Right ventricle myocardium superior (tissue), 1 donor: ENCODE results near the gene ITPR2. TPM values are rescaled to one million over a fixed set of nuclear protein-coding genes. Genes with fewer than 3 reads are reported as not detected.

Experiments
- ATAC-seq: fragments of 200-7000 bp; cut with Tn5 transposase; one replicate; pipeline ENCODE4 v1.9.1; 2020; ENCODE audit warnings: mild to moderate bottlenecking; ENCODE audit not compliant: poor library complexity
- DNase-seq: peaks from one replicate; pipeline ENCODE4 v3.0.0-alpha.2; 2020
- intact Hi-C: fragments of 100-400 bp; cut with DNase I; formaldehyde crosslinking; loops from one replicate; pipeline ENCODE4 v1.11.2; 2022
- total RNA-seq: library from RNA; stranded (reverse); fragmentation: NEBNext Ultra II Directional; extraction: Animal tissue kit (Norgen Biotek cat#: 25700); gene quantifications from one replicate; pipeline ENCODE4 v1.2.1, GENCODE V29; 2021
- donor health status: DM: no; HTN: yes; CAD: no; lungs with severe emphysema.

The ITPR2 gene
- total RNA-seq, 1 donor from 2014 or later = 10.0 TPM

DNA sequence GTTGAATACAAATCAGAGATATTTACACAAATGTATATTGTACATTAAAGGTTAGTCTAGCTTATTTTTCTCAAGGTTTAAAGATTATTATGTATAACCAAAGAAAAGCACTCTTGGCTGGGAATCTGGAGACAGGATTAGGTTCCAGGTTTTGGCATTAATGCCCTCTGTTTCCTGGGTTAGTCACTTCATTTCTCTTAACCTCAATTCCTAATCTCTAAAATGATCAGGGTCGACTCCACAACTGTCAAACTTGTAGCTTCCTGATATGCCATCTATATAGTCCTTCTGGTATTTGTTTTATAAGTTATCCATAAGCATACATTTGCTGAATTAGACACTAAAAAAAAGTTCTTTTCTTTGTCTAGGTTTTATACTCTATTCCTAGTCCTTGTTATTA lies 2.6 kb downstream of the ITPR2 start:
- no peak for DNase-seq
- intact Hi-C loops = no loop called here
- no peak for ATAC-seq

DNA sequence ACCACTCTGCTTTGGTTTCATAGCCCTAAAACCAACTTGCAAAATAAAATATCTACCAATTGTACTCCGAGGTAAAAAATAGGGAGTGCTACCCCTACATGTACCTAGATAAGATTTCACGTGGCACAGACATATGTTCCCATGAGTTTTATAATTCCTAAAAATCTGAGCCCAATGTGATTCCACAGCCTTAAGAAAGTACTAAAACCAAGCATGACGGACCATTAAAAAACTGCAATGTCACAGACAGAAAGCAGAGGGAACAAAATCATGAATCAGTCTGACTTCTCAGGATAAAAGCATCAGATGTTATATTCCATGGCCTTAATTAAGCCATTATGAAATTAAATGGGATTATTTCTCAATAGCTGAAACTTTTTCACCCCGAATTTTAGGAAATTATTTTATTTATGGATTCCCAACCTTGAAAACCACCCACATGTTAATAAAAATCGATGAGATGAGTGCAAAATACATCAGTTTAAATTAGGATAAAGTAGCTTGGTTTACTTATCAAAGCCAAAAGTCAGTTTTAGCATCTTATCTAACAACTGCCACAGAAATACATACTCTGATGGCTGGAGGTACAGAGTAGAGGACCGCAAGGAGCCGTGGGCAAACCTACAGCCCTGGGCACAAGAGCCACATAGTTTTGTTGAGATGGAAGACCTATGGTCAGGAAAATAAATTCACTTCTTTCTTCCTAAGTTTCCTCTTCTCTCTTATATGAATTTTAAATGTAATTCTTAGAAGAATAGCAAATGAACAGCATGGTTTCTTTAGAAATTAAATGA lies 4.5 kb downstream of the ITPR2 start:
- ATAC-seq (no peak), DNase-seq (no peak)
- intact Hi-C loops = no loop called here

DNA sequence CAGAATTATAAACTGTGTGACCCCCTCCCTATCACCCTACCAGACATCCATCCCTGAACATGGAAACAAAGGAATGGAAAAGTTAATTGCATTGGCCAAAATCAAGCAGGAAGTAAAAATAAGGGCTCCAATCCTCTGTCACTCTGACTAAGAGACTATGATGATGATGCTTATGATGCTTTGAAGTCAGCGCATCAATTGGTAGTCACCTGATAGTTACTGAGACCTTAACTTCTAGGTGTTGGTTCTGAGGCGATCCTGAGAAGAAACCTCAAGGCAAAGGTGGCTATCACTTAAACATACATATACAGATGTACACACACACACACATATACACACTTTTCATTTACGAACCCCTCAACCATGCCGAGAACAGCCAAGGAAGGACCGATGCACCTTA lies 6.6 kb downstream of the ITPR2 start:
- ATAC-seq = no peak

DNA sequence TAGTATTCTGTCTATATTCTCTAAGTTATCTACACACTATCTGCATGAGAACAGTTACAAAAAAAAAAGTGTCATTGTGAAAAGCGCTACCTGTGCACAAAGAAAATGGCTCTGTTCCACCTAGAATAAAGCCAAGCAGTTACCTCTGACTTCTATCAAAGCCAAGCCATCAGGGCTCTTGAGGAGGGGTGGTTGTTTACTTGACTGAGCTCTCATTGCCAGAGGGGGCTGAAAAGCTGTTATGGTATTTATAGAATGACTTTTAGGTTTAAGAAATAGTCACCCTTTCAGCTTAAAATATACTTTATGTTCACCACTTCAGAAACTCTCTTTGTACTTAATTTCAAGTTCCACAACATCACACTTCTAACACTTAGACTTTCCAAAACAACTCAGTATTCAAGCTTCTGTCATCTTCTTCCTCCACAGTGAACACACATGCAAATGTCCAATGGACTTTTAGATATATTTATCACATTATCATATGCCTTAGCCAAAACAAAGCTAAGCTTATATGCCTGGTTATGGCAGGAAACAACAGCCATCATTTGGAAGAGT lies 7.5 kb downstream of the ITPR2 start:
- no peak for ATAC-seq
- intact Hi-C loops = no loop called here
- DNase-seq = no peak

More for the DNA sequence above, 6.6 kb downstream of the ITPR2 start:
- intact Hi-C loops = no loop called here
- no peak for DNase-seq

DNA sequence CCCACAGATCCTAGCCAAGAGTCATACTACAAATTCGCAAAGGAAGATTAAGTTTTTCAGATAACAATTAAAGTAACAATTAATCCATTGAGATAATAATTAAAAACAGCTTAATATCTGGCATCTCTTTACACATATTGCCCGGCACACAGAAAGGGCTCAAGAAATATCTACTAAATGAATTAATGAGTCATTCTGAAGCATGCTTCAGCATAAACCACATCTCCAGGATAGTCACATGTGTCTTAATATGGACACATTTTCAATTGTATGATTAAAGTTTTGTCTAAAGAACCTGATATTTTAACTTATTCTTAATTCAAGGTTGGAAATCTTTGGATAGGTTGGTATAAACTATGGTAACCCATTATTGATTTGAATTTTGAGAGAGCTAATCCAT lies 9.6 kb downstream of the ITPR2 start:
- intact Hi-C loops = no loop called here
- DNase-seq (no peak), ATAC-seq (no peak)

DNA sequence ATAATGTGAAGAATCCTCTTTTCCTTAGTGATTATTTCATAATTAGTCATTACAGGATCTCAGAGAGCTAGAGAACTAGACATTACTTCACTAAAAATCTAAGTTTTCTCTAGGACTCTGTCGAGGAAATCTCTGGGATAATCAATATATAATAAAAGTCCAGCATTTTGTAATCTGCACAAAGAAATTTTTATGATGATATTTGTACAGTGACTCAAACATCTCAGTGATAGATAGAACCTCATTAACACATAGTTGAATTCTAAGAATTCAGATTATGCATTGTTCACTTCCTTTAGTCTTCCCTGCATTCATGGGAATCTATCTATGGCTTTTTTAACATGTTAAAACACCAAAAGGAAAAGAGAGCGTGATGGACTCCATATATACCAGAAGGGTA lies 11.0 kb downstream of the ITPR2 start:
- intact Hi-C loops = no loop called here
- DNase-seq = no peak
- ATAC-seq = no peak

DNA sequence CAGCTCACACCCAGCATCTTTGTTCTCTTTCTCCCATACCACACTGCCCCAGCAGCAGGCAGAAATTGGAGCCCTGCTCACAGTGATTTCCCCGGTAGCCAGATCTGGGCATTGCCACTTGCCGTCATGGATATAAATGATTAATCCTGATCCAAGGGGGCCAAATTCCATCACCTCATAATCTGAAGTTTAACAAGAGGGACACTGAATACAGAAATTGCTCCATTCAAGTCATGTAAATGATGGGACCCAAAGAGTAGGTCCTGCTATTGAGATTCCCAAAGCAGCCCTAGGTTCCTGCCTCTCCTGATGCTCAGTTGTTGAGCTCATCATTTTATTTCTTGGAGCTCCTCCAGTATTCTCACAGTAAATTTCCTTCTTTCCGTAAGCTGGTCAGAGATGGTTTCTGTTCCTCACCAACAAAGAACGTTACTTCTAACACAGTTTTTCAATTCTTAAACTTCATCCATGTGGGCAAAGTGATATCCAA lies 11.7 kb downstream of the ITPR2 start:
- ATAC-seq (no peak), DNase-seq (no peak)
- intact Hi-C loops = no loop called here

DNA sequence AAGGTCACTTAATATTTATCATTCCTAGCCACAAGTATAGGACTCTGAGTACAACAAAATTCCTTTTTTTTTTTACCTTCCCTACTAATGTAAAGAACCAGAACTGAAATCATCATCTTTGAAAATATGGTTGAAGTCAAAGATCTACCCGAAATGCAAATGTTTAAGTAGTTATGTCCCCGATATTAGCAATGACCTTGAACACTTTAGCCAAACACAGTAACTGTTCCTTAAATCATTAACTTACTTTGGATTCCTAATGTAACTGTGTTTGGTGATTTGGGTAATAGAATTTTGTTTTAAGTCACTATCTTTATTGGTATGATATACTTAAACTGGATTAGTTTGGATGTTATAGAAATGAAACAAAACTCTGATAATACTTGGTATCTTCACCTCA lies 14.4 kb downstream of the ITPR2 start:
- ATAC-seq (no peak), DNase-seq (no peak)
- intact Hi-C loops = no loop called here

DNA sequence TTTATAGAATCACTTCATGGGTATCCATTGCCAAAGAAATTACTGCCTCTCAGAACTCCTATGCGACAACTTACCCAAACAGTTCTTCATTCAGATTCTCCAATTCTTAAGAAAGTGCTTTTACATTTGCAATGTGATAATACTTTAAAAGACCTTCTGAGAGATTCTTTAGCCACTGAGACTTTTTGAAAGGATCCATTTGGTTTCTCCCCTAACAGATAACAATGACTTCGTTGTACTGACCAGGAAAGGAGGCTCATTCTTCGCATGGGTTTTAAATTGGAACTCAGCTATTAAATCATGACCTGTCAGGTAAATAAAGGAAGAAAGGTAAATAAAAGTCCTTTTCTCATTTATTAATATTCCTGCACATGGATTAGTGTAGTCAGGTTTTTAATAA lies 14.8 kb downstream of the ITPR2 start:
- DNase-seq (no peak), ATAC-seq (no peak)
- intact Hi-C loops = no loop called here

DNA sequence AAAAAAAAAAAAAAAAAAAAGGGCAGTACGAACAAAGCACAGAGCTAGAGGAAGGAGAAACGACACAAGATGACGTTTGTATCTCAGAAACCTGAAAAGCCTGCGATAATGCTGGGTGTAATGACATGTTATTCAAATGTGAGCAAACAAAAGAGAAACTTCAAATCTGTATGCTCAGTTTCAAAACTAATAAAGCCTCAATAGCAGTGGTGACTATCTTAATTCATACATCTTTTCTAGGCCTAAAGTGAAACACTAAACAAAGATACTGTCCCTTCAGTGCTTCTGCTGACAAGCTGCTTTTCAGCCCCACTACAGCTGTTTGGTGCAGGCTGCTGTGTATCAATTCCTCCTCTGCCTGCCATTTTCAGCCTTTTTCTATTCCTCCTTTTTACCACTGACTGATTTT lies 15.8 kb downstream of the ITPR2 start:
- intact Hi-C loops = no loop called here
- DNase-seq = no peak
- ATAC-seq = no peak

DNA sequence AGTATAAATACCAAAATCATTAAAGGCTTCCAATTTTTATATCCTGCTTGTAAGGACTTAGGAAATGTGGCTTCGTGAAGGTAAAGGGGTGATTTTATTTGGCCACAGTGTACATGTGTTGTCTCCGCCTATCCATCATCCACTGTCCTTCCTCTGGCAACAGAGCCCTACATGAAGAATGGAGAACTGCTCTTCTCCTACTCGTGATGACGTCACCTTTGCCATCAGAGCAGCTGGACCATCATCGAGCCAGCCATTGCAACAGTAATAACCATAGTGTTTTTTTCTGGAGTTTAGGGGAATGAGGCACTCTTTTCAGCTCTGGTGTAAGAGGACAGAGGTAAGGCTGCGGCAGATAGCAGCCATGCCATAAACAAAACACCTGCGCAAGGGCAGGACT lies 19.2 kb downstream of the ITPR2 start:
- DNase-seq = no peak
- intact Hi-C loops = no loop called here
- no peak for ATAC-seq

DNA sequence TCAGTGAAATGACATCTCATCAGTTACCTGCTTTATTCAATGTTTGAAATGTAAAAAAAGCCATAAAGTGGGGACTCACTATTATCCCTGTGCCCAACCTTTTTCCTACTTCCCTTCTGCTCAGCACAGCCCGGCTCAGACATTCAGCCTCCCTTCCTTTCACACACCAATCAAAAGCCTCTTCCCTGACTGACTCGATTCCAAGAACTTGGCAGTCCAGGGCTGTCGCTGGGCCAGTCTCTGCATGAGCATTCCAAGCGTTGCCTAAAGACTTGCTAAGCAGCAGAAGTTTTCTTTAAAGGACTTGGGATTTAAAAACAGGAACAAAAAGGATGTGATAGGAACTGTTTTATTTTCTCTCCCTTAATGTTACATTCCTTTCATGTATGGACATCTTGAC lies 22.7 kb downstream of the ITPR2 start:
- peak; percentile 95 for ATAC-seq
- DNase-seq = peak; percentile 79
- intact Hi-C loops = no loop called here

DNA sequence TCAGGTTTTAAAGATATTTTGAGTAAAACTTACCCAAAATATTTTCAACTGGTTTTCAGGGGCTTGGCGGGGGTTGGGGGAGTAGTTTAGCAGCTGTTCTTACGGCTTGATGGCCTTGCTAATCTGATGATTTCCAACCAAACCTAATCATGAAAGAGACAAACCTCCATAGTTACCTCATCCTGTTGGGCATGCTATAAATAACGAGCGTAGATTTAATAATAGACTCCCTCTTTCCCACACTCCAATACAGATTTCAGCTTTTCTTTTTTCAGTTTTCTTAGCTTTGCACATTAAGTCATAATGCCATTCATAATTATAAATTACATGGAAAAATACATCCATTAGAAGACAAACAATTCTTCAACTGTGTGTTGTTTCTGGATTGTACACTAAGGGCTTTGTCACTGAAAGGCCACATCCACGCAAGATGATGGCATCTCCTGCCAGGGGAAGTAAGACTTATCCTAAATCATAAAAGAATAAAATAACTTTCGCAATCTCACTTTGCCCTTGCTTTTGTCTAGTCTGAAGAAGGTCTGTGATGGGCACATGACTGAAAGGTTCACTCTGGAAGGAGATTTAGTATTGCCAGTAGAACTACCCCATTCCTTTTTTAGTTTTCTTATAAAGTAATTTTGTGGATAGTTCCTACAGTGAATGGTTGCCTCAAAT lies 23.2 kb downstream of the ITPR2 start:
- intact Hi-C loops = no loop called here
- DNase-seq (no peak), ATAC-seq (no peak)

DNA sequence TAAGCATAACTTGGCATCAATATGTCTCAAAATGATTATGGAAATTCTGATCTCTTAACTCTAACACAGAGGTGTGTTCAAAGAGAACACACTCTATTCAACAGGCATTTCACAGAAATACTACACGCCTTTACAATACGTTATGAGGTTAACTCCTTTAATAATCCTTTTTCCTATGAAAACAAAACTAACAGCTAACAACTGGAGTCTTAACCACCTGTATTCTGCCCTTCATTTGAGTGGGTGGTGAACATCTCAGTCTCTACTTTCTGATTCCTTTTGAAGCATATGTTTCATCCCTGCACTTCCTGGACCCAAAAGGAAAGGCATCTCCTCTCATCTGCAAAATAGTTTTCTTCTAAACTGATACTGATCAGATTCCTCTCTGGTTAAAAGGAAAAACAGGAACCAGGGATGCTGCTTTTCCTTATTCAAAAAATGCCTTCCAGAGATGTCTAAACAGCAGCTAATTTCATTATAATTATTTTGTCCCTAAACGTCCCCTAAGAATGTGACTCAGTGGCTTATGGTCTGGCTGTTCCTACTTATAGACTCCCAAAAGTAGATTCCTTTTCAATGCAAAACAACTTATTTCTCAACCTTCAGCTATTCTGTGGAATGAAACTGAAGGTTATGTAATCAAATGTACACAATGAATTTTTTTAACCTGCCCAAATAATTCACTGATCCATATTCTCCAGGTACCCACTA lies 24.1 kb downstream of the ITPR2 start:
- intact Hi-C loops = no loop called here
- ATAC-seq (no peak), DNase-seq (no peak)

DNA sequence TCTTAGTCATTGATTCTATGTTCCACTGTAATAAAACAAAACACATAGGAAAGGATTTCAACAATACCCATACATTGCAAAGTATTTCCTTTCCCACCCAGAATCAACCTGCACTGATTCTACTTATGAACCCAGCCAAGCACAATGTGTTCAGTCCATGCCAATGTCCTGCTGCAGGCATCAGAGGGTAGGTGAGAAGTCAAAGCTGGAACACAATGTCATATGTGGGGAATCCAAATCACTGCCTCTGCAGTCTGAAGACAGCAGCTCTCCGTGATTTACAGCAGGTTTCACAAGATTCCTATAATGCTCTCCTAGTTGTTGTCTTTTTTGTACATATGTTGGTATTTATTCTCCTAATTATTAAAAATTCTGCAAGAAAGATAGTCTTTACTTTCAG lies 25.7 kb downstream of the ITPR2 start:
- ATAC-seq (peak; percentile 69), DNase-seq (no peak)
- intact Hi-C loops = no loop called here

DNA sequence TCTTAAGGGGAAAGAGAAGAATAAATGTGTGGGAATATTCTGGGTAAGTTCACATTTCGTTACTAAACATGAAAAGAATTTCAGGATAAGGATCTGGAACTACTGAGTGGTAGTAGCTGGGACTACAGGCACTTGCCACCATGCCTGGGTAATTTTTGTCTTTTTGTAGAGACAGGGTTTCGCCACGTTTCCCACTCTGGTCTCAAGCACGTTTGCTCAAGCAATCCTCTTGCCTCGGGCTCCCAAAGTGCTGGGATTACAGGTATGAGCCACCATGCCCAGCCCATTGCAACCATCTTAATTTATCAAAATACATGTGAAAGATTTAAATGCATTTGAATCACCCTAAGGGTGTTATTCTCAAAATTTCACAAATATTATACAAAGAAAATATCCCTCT lies 26.4 kb downstream of the ITPR2 start:
- no peak for ATAC-seq
- DNase-seq = no peak
- intact Hi-C loops = no loop called here

DNA sequence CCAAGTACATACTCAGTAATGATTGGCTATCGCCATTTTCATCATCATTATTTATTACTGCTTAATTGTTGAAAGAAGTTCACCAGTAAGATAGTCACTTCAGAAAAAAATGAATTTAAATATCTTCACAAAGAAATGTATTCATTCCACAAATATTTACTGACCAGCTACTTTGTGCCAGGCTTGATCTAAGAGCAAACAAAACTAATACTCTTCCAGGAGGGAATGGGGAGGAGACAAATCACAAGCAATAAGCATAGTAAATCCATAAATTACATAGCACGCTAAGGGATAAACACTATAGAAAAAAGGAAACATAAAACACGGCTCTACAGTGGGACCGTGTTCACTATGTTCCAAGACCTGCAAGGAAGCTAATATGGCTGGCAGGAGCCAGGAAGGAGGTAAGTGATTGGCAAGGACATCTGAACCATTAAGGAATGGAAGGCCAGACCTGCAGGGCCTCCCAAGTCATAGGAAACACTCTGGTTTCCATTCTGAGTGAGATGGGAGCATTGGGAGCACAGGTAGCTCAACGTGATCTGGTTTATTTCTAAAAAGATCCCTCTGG lies 27.5 kb downstream of the ITPR2 start:
- intact Hi-C loops = no loop called here
- DNase-seq (no peak), ATAC-seq (no peak)

DNA sequence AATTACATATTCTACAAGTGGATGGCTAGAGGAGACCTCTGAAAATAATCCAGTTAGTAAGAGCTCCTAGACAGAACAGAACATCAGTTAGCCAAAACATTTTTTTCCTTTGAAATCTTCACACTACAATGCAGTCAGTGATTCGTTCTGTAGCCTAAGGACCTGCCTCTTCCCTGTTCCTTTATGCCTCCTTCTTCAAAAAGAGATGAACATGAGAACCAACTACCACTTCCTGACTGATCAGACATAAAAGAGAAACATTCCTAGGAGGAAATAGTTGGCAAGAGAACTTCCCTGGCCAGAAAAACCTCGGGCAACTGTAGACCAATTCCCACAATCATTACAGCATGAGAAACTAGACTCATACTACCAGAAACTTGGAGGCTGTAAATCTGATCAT lies 29.4 kb downstream of the ITPR2 start:
- intact Hi-C loops = no loop called here
- ATAC-seq (no peak), DNase-seq (no peak)

DNA sequence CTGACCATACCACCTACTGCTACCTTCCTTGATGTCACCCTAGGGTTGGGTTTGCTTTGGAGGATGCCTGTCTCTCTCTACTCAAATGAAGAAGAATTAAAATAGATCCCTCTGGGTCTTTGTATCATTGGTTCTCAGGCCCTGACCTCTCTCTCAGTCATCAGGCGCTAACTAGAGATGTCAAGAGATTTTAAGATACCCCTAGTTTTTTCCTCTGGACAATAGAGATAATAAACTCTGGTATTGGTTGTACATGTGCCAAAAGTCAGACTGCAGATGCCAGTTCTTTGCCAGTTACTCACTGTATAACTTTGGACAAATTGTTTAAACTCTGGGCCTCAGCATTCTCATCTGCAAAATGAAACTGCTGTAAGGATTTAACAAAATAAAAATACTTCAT lies 31.5 kb downstream of the ITPR2 start:
- intact Hi-C loops = no loop called here
- ATAC-seq = no peak
- DNase-seq = no peak
